GM12878 (cell line): Measurements from ENCODE around the gene KCTD16. TPM values are rescaled to one million over a fixed set of nuclear protein-coding genes. Genes with fewer than 3 reads are reported as not detected.

Experiments
- ATAC-seq: fragments of 200-7000 bp; cut with Tn5 transposase; 3 replicates; pipeline ENCODE4 v1.9.1; 2020; ENCODE audit warnings: mild to moderate bottlenecking, moderate library complexity
- BruUV-seq: library from RNA; stranded (reverse); fragments of 400-500 nt; replicated peaks from 2 replicates; lab custom pipeline; 2021; lab: Mats Ljungman, UMichigan
- CTCF ChIA-PET: fragments of 300-600 bp; sonication (Branson Sonifier 250); formaldehyde crosslinking; extraction: SDS; loops from one replicate; lab custom pipeline; 2021; ENCODE audit warnings: inconsistent platforms; lab: Yijun Ruan, JAX
- POLR2A ChIA-PET: fragments of 350-600 bp; formaldehyde crosslinking; extraction: SDS; loops from one replicate; lab custom pipeline; 2021; ENCODE audit warnings: inconsistent platforms; lab: Charles Lee
- RAD21 ChIA-PET: fragments of 300-600 bp; sonication (Branson Sonifier 250); formaldehyde crosslinking; loops from one replicate; lab custom pipeline; 2023; ENCODE audit warnings: antibody characterized with exemption; ENCODE audit not compliant: unreplicated experiment; lab: Charles Lee
- SMC1A ChIA-PET: fragments of 300-600 bp; sonication (Branson Sonifier 250); formaldehyde crosslinking; loops from one replicate; lab custom pipeline; 2023; ENCODE audit not compliant: unreplicated experiment, uncharacterized antibody; lab: Charles Lee
- DNase-seq: peaks from one replicate; pipeline ENCODE4 v3.0.0-alpha.2; 2011; ENCODE audit warnings: low read depth, low spot score
- FAIRE-seq: peaks from 3 replicates; lab custom pipeline; 2011; peaks lifted over from hg19 to GRCh38; lab: Jason Lieb, UNC
- H2AFZ ChIP-seq: 2 replicates; pipeline ENCODE4 v1.6.0; 2011; ENCODE audit warnings: low read depth, low read length, control low read depth; ENCODE audit not compliant: control insufficient read depth
- H3K27ac ChIP-seq: 2 replicates; pipeline ENCODE4 v1.5.1; 2011; ENCODE audit warnings: control low read depth; ENCODE audit not compliant: control insufficient read depth, insufficient read depth
- H3K27me3 ChIP-seq, 2 experiments: replicated peaks in 1 of 2; 2 replicates each; pipeline versions ENCODE4 v1.6.0 to v1.6.1; 2011; ENCODE audit warnings: low read length in 1 of 2; ENCODE audit not compliant: control insufficient read depth in 2 of 2, insufficient read depth in 2 of 2
- H3K36me3 ChIP-seq, 2 experiments: 2 replicates each; pipeline ENCODE4 v1.5.1; 2011; ENCODE audit warnings: low read length in 1 of 2; ENCODE audit not compliant: control insufficient read depth in 2 of 2, insufficient read depth in 2 of 2
- H3K4me1 ChIP-seq: 2 replicates; pipeline ENCODE4 v1.6.1; 2011; ENCODE audit warnings: mild to moderate bottlenecking, low read length, moderate library complexity, mixed read lengths; ENCODE audit not compliant: control insufficient read depth, insufficient read depth
- H3K4me2 ChIP-seq: 2 replicates; pipeline ENCODE4 v1.6.0; 2011; ENCODE audit warnings: control low read depth; ENCODE audit not compliant: control insufficient read depth, insufficient read depth
- H3K4me3 ChIP-seq: fragments of 200-600 bp; sonication (generic); 2 replicates; pipeline ENCODE4 v1.5.1; 2016
- H3K79me2 ChIP-seq: 2 replicates; pipeline ENCODE4 v1.6.0; 2011; ENCODE audit warnings: low read length; ENCODE audit not compliant: control insufficient read depth, insufficient read depth
- H3K9ac ChIP-seq: 2 replicates; pipeline ENCODE4 v1.8.0; 2011; ENCODE audit warnings: low read length, control low read depth, mixed read lengths; ENCODE audit not compliant: control insufficient read depth, insufficient read depth
- H3K9me3 ChIP-seq: replicated peaks from 3 replicates; pipeline ENCODE4 v1.5.1; 2011; ENCODE audit warnings: mild to moderate bottlenecking, low read length; ENCODE audit not compliant: control insufficient read depth, insufficient read depth
- H4K20me1 ChIP-seq: 2 replicates; pipeline ENCODE4 v1.6.0; 2011; ENCODE audit not compliant: control insufficient read depth, insufficient read depth
- BCLAF1 ChIP-seq: fragments of 450-650 bp; IDR thresholded peaks from 2 replicates; pipeline ENCODE4 v1.6.1; 2017; ENCODE audit warnings: antibody characterized with exemption, mild to moderate bottlenecking, moderate library complexity
- E2F8 ChIP-seq: fragments of 450-650 bp; IDR thresholded peaks from 2 replicates; pipeline ENCODE4 v1.6.1; 2018; ENCODE audit warnings: mild to moderate bottlenecking, low read depth, moderate library complexity; ENCODE audit not compliant: partially characterized antibody
- ELK1 ChIP-seq: IDR thresholded peaks from 2 replicates; pipeline ENCODE4 v1.6.1; 2012; ENCODE audit warnings: low read depth, low read length, improper control_type of control experiment
- GATAD2B ChIP-seq: fragments of 450-650 bp; conservative IDR thresholded peaks from 2 replicates; pipeline ENCODE4 v1.6.1; 2017; ENCODE audit warnings: low read depth, mild to moderate bottlenecking, moderate library complexity
- HCFC1 ChIP-seq: fragments of 150-350 bp; IDR thresholded peaks from 2 replicates; pipeline ENCODE4 v1.6.1; 2014; ENCODE audit warnings: low read length
- HDAC2 ChIP-seq: fragments of 200-600 bp; sonication (generic); IDR thresholded peaks from 2 replicates; pipeline ENCODE4 v1.6.1; 2017
- HDAC6 ChIP-seq: fragments of 200-600 bp; sonication (generic); IDR thresholded peaks from one replicate; pipeline ENCODE4 v1.8.0; 2017; ENCODE audit warnings: antibody characterized with exemption; ENCODE audit not compliant: unreplicated experiment
- IKZF2 ChIP-seq, 2 experiments: fragments of 450-650 bp; IDR thresholded peaks; 2 replicates each; pipeline ENCODE4 v1.6.1; 2017; ENCODE audit warnings: mild to moderate bottlenecking in 2 of 2, moderate library complexity in 2 of 2
- MYB ChIP-seq: fragments of 150-350 bp; IDR thresholded peaks from 2 replicates; pipeline ENCODE4 v1.6.1; 2014; ENCODE audit warnings: mild to moderate bottlenecking, low read depth, low read length, borderline replicate concordance
- POLR2AphosphoS5 ChIP-seq: IDR thresholded peaks from 2 replicates; pipeline ENCODE4 v1.6.1; 2011; ENCODE audit warnings: mild to moderate bottlenecking, low read length, inconsistent platforms
- RCOR1 ChIP-seq: conservative IDR thresholded peaks from 2 replicates; pipeline ENCODE4 v1.6.1; 2012; ENCODE audit warnings: low read depth, low read length, improper control_type of control experiment
- SMARCA5 ChIP-seq: fragments of 450-650 bp; IDR thresholded peaks from 2 replicates; pipeline ENCODE4 v1.6.1; 2017; ENCODE audit warnings: mild to moderate bottlenecking
- STAT3 ChIP-seq: IDR thresholded peaks from 2 replicates; pipeline ENCODE4 v1.6.1; 2011; ENCODE audit warnings: low read depth, low read length, improper control_type of control experiment
- TCF3 ChIP-seq: IDR thresholded peaks from 2 replicates; pipeline ENCODE4 v1.6.1; 2012; ENCODE audit warnings: low read depth, mild to moderate bottlenecking, low read length, borderline replicate concordance; ENCODE audit not compliant: insufficient read depth
- ZNF274 ChIP-seq: IDR thresholded peaks from one replicate; pipeline ENCODE4 v1.8.0; 2011; ENCODE audit not compliant: insufficient read length, insufficient read depth
- WGBS: methylation state at CpG from one replicate; pipeline ENCODE4 v1.1.6; 2016; ENCODE audit warnings: low lambda C conversion rate; ENCODE audit not compliant: insufficient replicate concordance, insufficient coverage; ENCODE audit errors: missing lambda C conversion rate; 5-methylcytosine and 5-hydroxymethylcytosine counted together
- in situ Hi-C: fragments of 300-500 bp; cut with MboI; formaldehyde crosslinking; loops from 9 replicates; pipeline ENCODE4 v1.14.3; 2018; ENCODE audit warnings: mixed read lengths
- intact Hi-C: fragments of 100-400 bp; cut with micrococcal nuclease; formaldehyde crosslinking; loops from one replicate; pipeline ENCODE4 v1.14.2; 2022; ENCODE audit not compliant: unreplicated experiment
- polyA plus RNA-seq, 11 experiments: library from polyadenylated mRNA; depleted of rRNA in 4 of 11; unstranded in 6 of 11; stranded (reverse) in 5 of 11; fragments of >200 nt; fragmentation: Nextera tagmentation in 4 of 11; fragmentation: Illumina TruSeq in 1 of 11; extraction: Ambion mirVana in 4 of 11; extraction: Trizol in 1 of 11; gene quantifications; 1 replicate in 1 of 11; 2 replicates in 10 of 11; pipeline versions ENCODE4 v1.2.1 to v1.2.3, GENCODE V29; 2011 to 2016; ENCODE audit warnings: inconsistent platforms in 2 of 11, missing spikeins in 2 of 11, low read depth in 1 of 11
- total RNA-seq, 4 experiments: library from RNA; depleted of rRNA in 3 of 4; stranded (reverse); fragments of >200 nt in 3 of 4; fragmentation: Illumina TruSeq in 1 of 4; extraction: Trizol in 1 of 4; gene quantifications; 2 replicates each; pipeline versions ENCODE4 v1.2.1 to v1.2.3, GENCODE V29; 2013 to 2021

The KCTD16 gene
- total and polyA plus RNA-seq, 10 of the 15 experiments (the other 5 are each of a cell fraction or from before 2014, with no cell fraction given), result 0.03 to 0.10 (median 0.06) TPM; not detected in 3

- H3K4me3 ChIP-seq, result no peak overlapping the region
- H3K4me1 ChIP-seq, result no peaks in the 10 kb centered on the region
- H3K4me2 ChIP-seq, result no peak overlapping the region
- H2AFZ ChIP-seq, result no peak overlapping the region
- FAIRE-seq, result no peak
- H3K36me3 ChIP-seq, result no peaks in the 10 kb centered on the region
- ChIA-PET POLR2A (no interaction called here), SMC1A (no interaction called here), RAD21 (no interaction called here), CTCF (no interaction called here)
- intact Hi-C loops, result no loop called here
- H3K79me2 ChIP-seq, result no peaks in the 10 kb centered on the region
- no peaks in the 10 kb centered on the region for H3K27me3 ChIP-seq
- no peak for DNase-seq
- in situ Hi-C loops, result no loop called here
- no peak for TF ChIP-seq HCFC1
- no peak for TF ChIP-seq ELK1
- no peak for TF ChIP-seq E2F8
- TF ChIP-seq POLR2AphosphoS5, result no peak
- no peak for TF ChIP-seq RCOR1
- no peak for TF ChIP-seq BCLAF1
- no peak for TF ChIP-seq SMARCA5
- no peak for TF ChIP-seq TCF3
- TF ChIP-seq MYB, result no peak
- no peak for TF ChIP-seq GATAD2B
- TF ChIP-seq STAT3, result no peak
- no peak for TF ChIP-seq HDAC6
- TF ChIP-seq IKZF2 (IDR thresholded peaks at IDR 0.05), result no peak
- no peak for TF ChIP-seq HDAC2
- no peak for TF ChIP-seq ZNF274
- no peak overlapping the region for H3K9ac ChIP-seq
- H4K20me1 ChIP-seq, result no peaks in the 10 kb centered on the region
- no peaks in the 10 kb centered on the region for H3K9me3 ChIP-seq
- no TSS peak for BruUV-seq
- 37% methylated on average over 9 of the region's 9 CpGs for WGBS
- no peak for ATAC-seq
- H3K27ac ChIP-seq, result no peak overlapping the region
Observed at GRCh38 chr5:144484124-144484897, 313.6 kb downstream of the KCTD16 start.
